Measurements from ENCODE around the gene ANKRD18A.

- no peak for TF ChIP-seq CTCF (IDR thresholded peaks at IDR 0.05)
- no peak for TF ChIP-seq POLR2A (IDR thresholded peaks at IDR 0.05)
Observed at GRCh38 chr9:38527503-38527902, 92.9 kb downstream of the ANKRD18A start.
